Activated T-helper 1 cell treated with anti-CD3 and anti-CD28 coated beads, Interleukin-2, amount 50 U/mL, for 16 hours (primary cell): ENCODE data around the gene CSMD2.
"Not testable (repeated sequence)": the region's sequence is repeated elsewhere in the genome, so short reads cannot be mapped to it uniquely, and the experiment has no call there.

Experiments
- DNase-seq, 2 donors: peaks; one replicate each; pipeline ENCODE4 v3.0.0-alpha.2; 2020; ENCODE audit warnings: low read depth in 1 of 2, low spot score in 1 of 2

CSMD2 gene

DNA sequence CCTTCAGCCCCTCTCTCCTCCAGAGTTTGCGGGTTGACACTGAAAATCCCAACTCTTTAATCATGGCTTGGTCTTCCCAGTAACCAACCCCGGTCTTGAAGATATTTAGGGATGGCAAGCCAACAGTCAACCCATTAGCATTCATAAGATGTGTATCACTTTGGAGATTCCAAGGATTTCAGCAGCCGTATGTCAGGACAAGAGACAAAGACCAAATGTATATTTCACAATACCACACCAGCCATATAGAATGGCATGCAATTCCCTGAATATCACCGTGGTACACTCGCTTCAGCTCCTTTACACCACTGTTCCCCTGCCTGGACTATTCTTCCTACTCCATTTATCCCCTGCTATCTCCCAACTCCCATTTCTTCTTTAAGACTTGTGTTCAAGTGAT, 109.2 kb downstream of the CSMD2 start:
- DNase-seq: no peak

DNA sequence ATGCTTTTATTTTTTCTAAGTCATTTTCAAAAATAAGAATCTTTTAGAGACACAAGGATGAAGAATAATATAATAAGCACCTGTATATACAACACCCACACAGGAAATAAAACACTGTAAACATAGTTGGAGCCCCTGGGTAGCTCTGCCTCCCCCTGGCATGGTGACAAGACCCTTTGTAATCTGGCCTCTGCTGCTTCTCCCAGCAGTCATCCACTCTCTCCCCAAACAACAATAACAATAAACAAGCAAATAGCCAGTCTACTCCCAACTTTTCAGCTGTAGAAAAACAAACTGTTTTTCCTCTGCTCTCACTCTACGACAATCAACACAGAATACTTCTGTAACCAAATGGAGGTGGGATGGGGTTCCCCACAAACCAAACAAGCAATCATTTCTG, 110.1 kb downstream of the CSMD2 start:
- DNase-seq: no peak

DNA sequence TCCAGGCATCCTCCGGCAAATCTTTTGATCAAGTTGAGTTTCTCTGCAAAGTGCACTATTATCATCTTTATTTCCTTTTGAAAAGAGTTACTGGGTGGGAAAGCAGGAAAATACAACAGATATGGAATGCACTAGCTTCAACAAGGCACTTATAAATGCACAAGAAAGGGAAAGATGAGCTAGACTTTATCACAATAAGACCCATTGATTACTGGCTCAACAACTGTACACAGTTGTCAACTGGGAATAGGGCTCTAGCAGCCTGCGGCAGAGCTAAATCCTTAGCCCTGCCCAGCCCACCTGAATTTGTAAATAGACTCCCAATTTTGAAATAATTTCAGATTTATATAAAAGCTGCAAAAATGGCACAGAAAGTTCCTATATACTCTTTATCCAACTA, 111.4 kb downstream of the CSMD2 start:
- no peak for DNase-seq

GRCh38 chr1:34052565-34052964, 112.5 kb downstream of the CSMD2 start:
- no peak for DNase-seq

GRCh38 chr1:34050709-34051485, 114.1 kb downstream of the CSMD2 start:
- no peak for DNase-seq

- DNase-seq: no peak
These were observed 115.0 kb downstream of the CSMD2 start for GRCh38 chr1:34049994-34050393.

DNA sequence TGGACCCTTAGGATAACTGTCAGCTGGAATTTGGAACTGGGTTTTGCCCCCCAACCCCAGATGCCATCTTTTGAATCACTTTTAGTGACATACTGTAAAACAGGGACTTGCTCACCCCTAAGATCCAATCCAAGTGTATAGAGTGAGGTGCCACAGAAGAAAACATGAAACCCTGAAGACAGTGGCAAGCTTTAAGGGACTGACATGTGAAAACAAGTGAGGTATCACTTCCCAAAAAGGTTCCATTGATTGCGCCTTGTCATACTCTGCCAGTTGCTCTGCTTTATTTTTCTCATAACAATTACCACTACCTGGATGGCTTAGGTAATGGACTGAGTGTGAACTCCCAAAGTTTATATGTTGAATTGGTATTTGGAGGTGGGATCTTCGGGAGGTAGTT, 115.6 kb downstream of the CSMD2 start:
- DNase-seq: no peak

- DNase-seq: no peak
These were observed 127.2 kb downstream of the CSMD2 start for GRCh38 chr1:34037856-34038255.

- no peak for DNase-seq
These were observed 127.9 kb downstream of the CSMD2 start for GRCh38 chr1:34037109-34037508.

DNA sequence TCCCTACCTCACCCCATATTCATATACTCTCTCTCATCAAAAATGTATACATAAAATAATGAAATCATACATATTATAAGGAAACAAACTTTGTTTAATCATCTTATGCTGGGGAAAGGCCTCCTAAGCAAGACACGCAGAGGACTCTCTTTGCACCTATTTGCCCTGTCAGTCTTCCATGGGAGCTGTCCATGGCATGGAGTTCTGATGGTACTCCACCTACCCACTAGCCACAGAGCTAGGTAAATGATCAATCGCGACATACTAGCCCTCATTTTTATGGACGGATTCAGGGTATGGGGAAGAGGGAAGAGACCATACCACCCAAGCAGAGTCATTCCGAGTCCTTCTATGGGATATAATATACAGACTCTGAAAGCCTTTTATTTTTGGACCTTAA, 131.0 kb downstream of the CSMD2 start:
- DNase-seq: no peak

GRCh38 chr1:34029954-34030353, 135.1 kb downstream of the CSMD2 start:
- no peak for DNase-seq

DNA sequence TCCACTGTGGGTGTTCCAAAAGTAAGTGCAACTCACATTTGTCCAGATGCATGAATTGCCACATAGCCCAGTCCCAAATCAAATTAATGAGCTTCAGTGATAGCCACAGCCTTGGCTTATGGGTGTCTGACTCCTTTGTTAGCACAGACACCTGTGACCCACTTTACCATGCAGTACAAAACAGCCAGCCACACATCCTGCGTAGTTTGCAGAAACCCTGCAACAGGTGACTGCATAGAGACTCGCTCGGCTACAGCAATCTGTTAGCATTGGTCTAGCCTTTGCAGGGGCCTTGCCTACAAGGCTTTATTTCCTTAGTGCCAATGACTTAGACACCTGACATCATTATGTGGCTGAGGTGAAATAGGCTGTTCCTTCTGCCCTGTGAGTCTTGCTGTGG, 135.5 kb downstream of the CSMD2 start:
- DNase-seq: no peak

DNA sequence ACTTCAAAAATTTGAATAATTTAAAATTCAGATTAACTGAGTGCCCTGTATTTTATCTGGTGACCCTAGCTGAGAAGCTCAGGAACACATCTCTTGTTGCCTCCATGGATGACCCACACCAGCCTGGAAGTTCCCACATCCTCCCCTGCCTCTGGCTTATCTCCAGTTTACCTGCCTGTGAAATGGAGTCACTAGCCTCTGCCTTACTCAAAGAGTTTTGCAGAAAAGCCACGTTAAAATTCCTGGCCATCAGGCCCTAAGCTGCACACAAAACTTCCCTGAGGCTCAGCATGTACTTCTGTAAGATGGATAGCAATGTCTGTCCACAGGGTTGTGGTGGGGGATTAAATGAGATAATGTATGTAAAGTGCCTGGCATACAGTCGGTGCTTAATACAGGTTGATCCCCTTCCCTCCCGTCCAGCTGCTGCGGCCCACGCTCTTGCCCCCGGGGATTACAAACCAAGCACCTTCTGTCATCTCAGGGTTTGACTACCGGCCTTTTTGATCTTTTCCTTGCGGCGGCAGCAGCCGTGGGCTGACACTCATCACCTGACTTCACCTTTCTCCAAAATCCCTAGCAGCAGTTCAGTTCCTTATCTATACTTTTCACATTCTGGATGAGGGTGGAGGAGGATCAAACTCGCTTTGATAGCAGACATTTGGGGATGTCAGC, 136.5 kb downstream of the CSMD2 start:
- DNase-seq: no peak

DNA sequence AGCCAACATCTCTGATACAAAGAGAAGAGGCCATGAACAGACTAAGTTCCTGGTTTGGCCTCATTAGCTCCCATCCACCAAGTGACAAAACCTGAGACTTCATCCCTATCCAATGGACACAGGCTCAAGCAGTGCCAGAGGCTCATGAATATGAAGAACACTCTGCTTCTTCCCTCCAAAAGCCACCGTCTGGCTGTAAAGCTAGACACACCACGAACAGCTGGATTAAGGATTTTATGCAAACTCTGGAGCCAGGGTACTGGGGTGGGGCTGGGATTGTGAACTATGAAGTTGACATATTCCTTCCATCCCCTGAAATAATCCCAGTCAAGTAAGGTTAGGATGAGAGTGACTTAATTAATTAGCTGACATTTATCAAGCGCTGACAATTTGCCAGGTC, 139.4 kb downstream of the CSMD2 start:
- no peak for DNase-seq

DNA sequence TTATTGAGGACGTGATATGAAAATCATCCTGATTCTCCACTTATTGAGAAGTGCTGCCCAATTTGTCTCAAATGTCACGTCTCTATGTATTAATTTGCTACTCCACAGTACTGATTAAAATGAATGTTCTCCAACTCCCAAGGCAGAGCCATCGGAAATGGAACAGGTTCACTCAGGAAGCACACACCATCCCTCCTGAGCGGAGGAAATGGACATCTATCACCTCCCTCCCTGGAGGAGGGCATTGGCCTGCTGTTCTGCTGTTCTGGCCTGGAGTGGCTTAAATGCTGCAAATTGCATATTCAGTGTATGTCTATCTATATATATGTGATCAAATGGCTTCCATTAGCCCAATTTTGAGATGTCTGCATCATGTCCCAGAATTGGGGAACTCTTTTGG, 140.5 kb downstream of the CSMD2 start:
- DNase-seq: no peak

DNA sequence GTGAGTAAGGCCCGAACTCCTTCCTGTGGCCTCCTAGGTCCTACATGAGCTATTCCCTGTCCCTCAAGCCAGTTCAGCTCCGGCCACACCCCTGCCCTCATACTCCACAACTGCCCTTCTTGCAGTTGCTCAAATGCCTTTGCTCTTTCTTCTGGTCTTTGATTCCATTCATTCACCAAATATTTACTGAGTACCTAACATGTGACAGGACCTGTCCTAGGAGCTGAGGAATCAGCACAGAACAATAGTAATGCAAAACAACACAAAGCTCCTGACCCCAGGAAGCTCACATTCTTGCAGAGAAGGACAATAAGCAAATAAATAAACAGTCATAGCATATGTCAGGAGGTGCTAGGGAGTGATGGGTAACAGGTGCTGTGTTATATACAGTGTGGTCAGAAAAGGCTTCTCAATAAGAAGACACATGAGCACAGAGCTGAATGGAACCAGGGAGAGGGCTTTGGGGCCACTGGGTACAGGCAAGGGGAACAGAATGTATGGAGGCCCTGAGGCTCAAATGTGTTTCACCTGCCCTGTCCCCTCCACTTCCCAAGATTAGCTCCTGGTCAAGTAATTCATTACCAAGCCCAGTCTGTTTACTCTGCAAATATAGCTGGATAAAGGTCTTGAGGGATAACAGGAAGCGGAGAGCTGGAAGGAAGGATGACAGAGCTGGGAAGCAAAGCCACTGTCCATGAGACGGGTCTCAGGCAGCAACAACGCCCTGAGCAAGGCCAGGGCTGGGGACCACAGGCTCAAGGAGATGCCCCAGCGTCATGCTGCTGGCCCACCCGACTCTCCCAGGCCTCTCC, 145.1 kb downstream of the CSMD2 start:
- no peak for DNase-seq

- no peak for DNase-seq
These were observed 146.7 kb downstream of the CSMD2 start for GRCh38 chr1:34018285-34018684.

- DNase-seq: not testable (repeated sequence)
These were observed 148.7 kb downstream of the CSMD2 start for GRCh38 chr1:34016281-34016680.

DNA sequence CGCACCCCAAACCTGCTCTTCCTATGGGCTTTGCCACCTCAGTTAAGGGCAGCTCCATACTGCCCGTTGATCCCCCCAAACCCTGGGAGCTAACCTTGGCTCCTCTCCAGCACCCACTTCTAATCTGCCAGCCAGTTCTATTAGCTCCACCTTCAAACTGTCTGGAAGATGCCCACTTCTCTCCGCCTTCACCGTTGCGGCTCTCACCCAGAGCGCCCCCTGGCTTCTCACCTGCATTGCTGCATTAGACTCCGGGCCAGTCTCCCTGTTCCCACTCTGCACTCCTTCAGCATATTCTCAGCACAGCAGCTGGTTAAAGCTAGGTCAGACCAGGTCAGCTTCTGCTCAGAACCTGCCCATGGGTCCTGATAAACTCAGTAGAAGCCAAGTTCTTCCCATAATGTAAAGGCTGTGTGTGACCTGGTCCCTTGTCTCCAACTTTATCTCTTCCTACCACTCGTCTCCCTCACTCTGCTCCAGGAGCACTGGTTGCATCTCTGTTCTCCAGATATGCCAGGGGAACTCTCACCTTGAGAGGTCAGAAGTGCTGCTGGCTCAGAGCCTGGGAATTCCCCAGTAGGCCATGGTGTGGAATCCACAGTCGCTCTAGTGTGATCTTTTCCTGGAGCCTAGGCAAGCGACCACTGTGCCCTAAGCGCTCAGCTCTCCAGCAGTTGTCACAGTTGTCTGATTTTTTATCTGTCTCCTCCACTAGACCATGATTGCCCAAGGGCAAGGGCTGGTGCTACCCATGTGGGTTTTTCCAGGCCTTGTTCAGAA, 150.9 kb downstream of the CSMD2 start:
- DNase-seq: no peak

DNA sequence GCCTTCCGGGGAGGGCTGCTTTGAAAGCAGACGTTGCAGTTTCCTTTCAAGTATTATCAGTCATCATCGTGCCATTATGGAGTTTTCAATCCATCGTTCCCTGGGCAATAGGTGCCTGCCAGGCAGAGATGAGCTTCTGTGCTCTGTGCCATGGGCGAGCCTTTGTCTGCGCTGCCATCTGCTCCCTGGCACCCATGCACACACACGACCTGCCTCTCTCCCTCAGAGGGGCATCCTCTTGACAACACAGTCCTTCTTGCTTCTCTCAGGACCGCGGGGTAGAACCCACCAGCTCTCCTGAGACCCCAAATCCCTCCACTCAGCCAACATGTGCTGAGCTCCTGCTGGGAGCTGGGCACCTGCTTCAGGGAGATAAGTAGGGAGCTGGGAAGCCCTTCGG, 151.9 kb downstream of the CSMD2 start:
- no peak for DNase-seq

DNA sequence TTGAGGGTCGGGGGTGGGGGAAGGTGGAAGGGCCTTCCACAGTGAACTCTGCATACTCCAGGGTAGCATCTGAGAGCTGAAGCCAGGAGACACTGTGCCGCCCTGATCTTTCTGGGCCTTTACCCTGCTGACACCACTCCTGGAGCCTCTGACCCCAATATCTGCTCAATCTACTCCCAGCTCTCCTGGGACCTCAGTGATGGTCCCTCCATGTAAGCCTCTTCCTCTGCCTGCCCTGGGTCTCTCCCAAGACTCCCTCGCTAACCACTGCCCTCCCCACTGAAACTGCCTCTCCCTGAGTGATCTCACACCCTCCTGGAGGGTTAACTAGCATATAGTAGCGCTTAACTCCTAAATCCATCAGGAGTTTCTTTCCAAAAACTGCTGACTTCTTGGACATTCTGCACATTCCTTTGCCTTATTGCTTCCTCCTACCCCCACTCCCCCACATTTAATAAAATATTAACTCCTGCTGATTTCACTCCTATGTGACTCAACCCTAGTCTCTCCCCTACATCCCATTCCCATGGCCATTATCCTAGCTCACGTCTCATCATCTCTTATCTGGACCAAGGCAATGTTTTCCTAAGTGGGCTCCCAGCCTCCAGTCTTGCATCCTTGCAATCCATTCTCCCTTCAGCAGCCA, 155.6 kb downstream of the CSMD2 start:
- DNase-seq: no peak
